Neutrophil (primary cell): ENCODE data around the gene CPAMD8.

Experiments used
- H3K27ac ChIP-seq: fragments of 200-600 bp; sonication (generic); 2 replicates; pipeline ENCODE4 v1.5.1; 2016; ENCODE audit warnings: mild to moderate bottlenecking, moderate library complexity
- H3K27me3 ChIP-seq: fragments of 200-600 bp; sonication (generic); 2 replicates; pipeline ENCODE4 v1.6.0; 2016; ENCODE audit warnings: mild to moderate bottlenecking
- H3K36me3 ChIP-seq: fragments of 200-600 bp; sonication (generic); 2 replicates; pipeline ENCODE4 v1.5.1; 2017
- H3K4me1 ChIP-seq, 2 experiments: fragments of 200-600 bp in 1 of 2; sonication (generic) in 1 of 2; 1 replicate in 1 of 2; 2 replicates in 1 of 2; pipeline versions ENCODE4 v1.5.1 to v1.6.1; 2013 to 2016; ENCODE audit warnings: low read depth in 1 of 2, low read length in 1 of 2, mild to moderate bottlenecking in 1 of 2, moderate library complexity in 1 of 2; ENCODE audit not compliant: control insufficient read depth in 1 of 2, insufficient read depth in 1 of 2
- H3K4me3 ChIP-seq, 2 experiments: fragments of 200-600 bp in 1 of 2; sonication (generic) in 1 of 2; 1 replicate in 1 of 2; 2 replicates in 1 of 2; pipeline ENCODE4 v1.5.1; 2013 to 2016; ENCODE audit warnings: low read depth in 1 of 2, low read length in 1 of 2, mild to moderate bottlenecking in 1 of 2, moderate library complexity in 1 of 2
- H3K9me3 ChIP-seq: fragments of 200-600 bp; sonication (generic); 2 replicates; pipeline ENCODE4 v1.5.1; 2016
- TF ChIP-seq, protein P1 (sequence below): fragments of 200-600 bp; sonication (generic); IDR thresholded peaks from 2 replicates; pipeline ENCODE4 v1.5.1; 2016; ENCODE audit warnings: antibody characterized with exemption

CPAMD8 gene

GRCh38 chr19:16901491-16902175, 125.0 kb downstream of the CPAMD8 start:
- H3K4me3 ChIP-seq = no peak overlapping the region
- TF ChIP-seq, protein P1, sequence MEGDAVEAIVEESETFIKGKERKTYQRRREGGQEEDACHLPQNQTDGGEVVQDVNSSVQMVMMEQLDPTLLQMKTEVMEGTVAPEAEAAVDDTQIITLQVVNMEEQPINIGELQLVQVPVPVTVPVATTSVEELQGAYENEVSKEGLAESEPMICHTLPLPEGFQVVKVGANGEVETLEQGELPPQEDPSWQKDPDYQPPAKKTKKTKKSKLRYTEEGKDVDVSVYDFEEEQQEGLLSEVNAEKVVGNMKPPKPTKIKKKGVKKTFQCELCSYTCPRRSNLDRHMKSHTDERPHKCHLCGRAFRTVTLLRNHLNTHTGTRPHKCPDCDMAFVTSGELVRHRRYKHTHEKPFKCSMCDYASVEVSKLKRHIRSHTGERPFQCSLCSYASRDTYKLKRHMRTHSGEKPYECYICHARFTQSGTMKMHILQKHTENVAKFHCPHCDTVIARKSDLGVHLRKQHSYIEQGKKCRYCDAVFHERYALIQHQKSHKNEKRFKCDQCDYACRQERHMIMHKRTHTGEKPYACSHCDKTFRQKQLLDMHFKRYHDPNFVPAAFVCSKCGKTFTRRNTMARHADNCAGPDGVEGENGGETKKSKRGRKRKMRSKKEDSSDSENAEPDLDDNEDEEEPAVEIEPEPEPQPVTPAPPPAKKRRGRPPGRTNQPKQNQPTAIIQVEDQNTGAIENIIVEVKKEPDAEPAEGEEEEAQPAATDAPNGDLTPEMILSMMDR = no peak
- H3K36me3 ChIP-seq = no peaks in the 10 kb centered on the region
- peaks cover 49% of the 10 kb centered on the region for H3K27me3 ChIP-seq
- H3K9me3 ChIP-seq = no peaks in the 10 kb centered on the region
- no peak overlapping the region for H3K27ac ChIP-seq
- peaks cover 0 to 9% of the 10 kb centered on the region in 2 experiments for H3K4me1 ChIP-seq

- peaks cover 69% of the 10 kb centered on the region for H3K27me3 ChIP-seq
- TF ChIP-seq, protein P1 = no peak
These were observed 127.0 kb downstream of the CPAMD8 start for GRCh38 chr19:16899566-16900075.

DNA sequence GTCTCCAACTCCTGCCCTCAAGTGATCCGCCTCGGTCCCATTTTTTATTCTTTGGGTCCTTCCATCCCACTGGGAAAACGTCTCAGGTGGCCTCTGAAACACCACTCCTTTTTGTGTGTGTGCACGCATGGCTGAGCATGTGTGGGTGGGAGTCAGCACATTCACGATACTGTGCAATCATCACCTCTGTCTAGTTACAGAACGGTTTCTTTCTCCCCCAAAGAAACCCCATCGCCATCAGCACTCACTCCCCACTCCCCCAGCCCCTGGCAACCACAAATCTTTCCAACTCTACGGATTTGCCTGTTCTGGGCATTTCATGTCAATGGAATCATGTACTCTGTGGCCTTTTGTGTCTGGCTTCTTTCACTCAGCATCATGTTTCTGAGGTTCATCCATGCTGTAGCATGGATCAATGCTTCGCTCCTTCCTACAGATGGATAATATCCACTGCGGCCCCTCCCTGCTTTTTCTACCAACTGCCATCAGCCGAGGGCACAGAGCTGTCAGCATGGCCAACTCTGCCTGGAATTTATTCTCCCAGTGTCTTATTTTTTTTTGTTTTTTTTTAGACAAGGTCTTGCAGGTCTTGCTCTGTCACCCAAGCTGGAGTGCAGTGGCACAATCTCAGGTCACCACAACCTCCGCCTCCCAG, 128.1 kb downstream of the CPAMD8 start:
- Histone ChIP-seq H3K9me3 (no peaks in the 10 kb centered on the region), H3K36me3 (no peaks in the 10 kb centered on the region), H3K4me1 (peaks cover 6 to 15% of the 10 kb centered on the region in 2 experiments), H3K4me3 (no peak overlapping the region), H3K27me3 (peaks cover 81% of the 10 kb centered on the region), H3K27ac (no peak overlapping the region)
- TF ChIP-seq, protein P1 = no peak

More at GRCh38 chr19:16899566-16900075, 127.0 kb downstream of the CPAMD8 start:
- Histone ChIP-seq H3K9me3 (no peaks in the 10 kb centered on the region), H3K4me1 (peaks cover 6 to 15% of the 10 kb centered on the region in 2 experiments), H3K36me3 (no peaks in the 10 kb centered on the region), H3K27ac (no peak overlapping the region), H3K4me3 (no peak overlapping the region)

DNA sequence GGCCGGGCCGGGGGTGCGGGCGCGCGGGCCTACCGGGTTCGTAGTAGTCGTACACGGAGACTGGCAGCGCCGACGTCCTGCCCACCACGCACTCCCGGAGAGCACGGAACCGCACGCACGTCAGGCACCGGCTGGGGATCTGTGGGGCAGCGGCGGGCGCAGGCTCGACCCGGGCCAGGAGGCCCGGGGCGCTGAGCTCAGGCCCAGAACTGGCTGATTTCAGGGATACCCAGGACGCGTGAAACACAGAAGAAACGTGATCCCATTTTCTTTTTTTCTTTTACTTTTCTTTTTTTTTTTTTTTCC, 128.8 kb downstream of the CPAMD8 start:
- TF ChIP-seq, protein P1 = no peak
- Histone ChIP-seq H3K4me1 (peaks cover 6 to 15% of the 10 kb centered on the region in 2 experiments), H3K27ac (peak overlapping the region; percentile 43), H3K9me3 (no peaks in the 10 kb centered on the region), H3K27me3 (peaks cover 87% of the 10 kb centered on the region), H3K4me3 (peak overlapping the region; percentile 52 to 71), H3K36me3 (no peaks in the 10 kb centered on the region)

DNA sequence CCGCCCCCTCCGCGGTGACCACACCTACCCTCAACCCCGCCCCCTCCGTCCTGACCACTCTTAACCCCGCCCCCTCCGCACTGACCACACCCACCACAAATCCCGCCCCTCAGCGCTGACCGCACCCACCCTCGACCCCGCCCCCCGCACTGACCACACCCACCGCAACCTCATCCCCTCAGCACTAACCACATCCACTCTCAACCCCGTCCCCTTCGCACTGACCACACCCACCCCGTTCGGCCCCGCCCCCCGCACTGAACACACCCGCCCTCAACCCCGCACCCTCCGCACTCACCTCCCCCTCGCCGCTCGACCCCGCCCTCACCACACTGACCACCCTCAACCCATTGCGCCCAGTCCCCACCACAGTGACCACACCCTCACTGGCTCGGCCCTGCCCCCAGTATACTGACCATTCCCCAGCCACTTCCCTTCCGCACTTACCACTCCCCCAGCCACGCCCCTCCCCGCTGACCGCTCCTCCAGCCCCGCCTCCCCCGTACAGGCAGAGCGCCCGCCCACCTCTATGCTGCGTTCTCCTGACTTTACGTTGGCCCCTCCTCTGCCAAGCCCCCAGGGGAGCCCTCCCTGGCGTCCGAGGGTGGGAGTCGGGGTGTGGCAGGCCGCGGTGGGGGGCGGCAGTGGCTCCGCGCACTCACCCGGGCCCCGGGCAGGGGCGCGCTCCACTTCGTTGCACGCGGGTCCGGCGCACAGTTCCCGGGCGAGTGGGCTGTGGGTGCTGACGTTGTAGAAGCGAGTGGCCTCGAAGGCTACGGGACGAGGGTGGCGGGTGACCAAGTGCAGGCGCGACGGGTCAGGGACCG, 129.4 kb downstream of the CPAMD8 start:
- Histone ChIP-seq H3K9me3 (no peaks in the 10 kb centered on the region), H3K27ac (peak overlapping the region; percentile 43), H3K4me3 (peak overlapping the region; percentile 52 to 71), H3K4me1 (peaks cover 6 to 15% of the 10 kb centered on the region in 2 experiments), H3K36me3 (no peaks in the 10 kb centered on the region), H3K27me3 (peaks cover 93% of the 10 kb centered on the region)
- TF ChIP-seq, protein P1 = peak; percentile 10
